NCI-H146 treated with DMSO at 0.1 percent for 48 hours (cell line): ENCODE measurements around the gene DCP1B.

ENCODE experiments used
- DNase-seq: peaks from one replicate; lab custom pipeline; 2025; ENCODE audit not compliant: unreplicated experiment; lab: John Stamatoyannopoulos, UW

DCP1B gene

DNA sequence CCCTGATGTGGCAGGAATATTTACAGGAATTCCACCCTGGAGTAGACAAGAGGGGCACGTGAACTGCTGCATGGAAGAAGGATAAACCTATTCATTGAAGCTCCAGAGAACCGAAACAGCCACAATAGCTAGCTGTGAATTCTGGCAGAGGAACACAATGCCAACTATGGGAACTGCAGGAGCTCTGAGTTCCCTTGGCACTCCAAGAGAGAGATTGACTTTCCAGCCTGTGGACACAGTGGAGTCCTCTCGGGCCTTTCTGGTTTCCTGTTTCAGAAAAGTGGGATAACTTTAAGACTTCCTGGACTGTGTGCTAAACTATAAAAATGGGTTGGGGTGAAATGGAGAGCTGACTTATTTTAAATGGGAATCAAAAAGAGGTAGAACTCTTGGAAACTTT lies 97.7 kb downstream of the DCP1B start:
- no peak for DNase-seq

DNA sequence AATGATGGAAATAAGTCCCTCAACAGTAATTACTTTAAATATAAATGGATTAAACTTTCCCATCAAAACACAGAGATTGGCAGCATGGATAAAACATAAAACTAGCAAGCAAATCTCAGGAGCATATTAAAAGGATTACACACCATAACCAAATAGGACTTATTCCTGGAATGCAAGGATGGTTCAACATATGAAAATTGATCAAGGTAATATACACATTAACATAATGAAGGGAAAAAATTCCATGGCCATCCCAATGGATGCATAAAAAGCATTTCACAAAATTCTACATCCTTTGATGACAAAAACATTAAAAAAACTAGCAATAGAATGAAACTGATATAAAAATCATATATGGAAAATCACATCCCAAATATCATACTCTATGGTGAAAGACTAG lies 99.4 kb downstream of the DCP1B start:
- DNase-seq, result no peak

GRCh38 chr12:1896964-1897363 lies 107.3 kb downstream of the DCP1B start:
- DNase-seq, result no peak
